Measurements from ENCODE around the gene VLDLR.
"Not testable (repeated sequence)": the region's sequence is repeated elsewhere in the genome, so short reads cannot be mapped to it uniquely, and the experiment has no call there.

VLDLR gene

GRCh38 chr9:2664174-2665065 lies 42.8 kb downstream of the VLDLR start:
- DNase-seq (ENCODE audit: low spot score), result no peak

DNA sequence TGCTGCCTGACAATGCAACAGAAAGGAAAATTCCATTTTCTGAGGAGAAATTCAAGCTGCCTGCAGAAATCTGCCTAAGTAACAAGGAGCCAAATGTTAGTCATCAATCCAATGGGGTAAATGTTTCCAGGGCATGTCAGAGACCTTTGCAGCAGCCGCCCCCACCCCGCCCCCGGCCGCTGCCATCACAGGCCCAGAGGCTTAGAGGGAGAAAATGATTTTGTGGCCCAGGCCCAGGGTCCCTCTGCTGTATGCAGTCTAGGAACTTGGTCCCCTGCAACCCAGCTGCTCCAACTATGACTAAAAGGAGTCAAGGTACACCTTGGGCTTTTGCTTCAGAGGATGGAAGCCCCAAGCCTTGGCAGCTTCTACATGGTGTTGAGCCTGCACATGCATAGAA lies 45.0 kb downstream of the VLDLR start:
- no peak for DNase-seq (ENCODE audit: low spot score)

GRCh38 chr9:2673161-2673560 lies 51.6 kb downstream of the VLDLR start:
- DNase-seq (ENCODE audit: low spot score), result no peak

DNA sequence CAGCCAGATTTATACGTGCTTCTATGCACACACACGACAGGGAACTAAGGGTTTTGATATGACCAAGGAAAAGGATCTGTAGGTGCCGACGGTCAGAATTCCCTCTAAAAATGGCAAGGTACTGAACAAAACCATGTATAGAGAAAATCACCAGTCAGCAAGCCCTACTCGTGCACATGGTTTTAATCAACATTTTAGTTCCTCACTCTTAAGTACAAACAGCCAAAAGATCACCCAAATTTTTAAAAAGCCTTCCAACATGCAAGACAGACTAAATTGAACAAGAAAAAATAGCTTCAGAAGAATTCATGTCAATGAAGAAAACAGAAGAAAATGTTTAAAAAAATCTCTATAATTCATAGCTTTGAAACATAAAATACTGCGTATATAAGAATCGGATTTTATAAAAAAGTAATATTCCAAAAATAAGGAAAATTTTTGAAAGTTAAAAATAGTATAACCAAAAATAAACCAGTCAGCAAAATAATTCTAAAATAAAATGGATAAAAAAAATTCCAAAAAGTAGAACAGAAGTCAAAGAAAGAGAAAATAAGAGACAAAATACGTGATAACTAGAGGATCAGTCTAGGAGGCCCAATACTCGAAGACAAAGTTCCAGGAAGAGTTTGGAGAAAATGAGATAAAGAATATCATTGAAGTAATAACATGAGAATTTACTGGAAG lies 52.7 kb downstream of the VLDLR start:
- DNase-seq (ENCODE audit: low spot score), result no peak

DNA sequence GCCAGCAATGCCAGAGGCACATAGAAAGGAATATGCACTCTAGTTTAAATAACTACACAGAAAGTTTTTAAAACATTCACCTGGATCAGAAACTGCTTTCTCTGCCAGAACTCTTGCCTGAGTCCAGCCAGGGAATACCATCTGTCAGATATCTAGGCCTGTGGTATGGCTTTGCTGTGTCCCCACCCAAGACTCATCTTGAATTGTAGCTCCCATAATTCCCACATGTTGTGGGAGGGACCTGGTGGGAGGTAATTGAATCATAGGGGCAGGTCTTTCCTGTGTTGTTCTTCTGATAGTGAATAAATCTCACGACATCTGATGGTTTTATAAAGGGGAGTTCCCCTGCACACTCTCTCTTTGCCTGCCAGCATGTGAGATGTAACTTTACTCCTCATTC lies 54.2 kb downstream of the VLDLR start:
- no peak for DNase-seq (ENCODE audit: low spot score)

- no peak for DNase-seq (ENCODE audit: low spot score)
Observed at GRCh38 chr9:2676466-2676865, 54.9 kb downstream of the VLDLR start.

DNA sequence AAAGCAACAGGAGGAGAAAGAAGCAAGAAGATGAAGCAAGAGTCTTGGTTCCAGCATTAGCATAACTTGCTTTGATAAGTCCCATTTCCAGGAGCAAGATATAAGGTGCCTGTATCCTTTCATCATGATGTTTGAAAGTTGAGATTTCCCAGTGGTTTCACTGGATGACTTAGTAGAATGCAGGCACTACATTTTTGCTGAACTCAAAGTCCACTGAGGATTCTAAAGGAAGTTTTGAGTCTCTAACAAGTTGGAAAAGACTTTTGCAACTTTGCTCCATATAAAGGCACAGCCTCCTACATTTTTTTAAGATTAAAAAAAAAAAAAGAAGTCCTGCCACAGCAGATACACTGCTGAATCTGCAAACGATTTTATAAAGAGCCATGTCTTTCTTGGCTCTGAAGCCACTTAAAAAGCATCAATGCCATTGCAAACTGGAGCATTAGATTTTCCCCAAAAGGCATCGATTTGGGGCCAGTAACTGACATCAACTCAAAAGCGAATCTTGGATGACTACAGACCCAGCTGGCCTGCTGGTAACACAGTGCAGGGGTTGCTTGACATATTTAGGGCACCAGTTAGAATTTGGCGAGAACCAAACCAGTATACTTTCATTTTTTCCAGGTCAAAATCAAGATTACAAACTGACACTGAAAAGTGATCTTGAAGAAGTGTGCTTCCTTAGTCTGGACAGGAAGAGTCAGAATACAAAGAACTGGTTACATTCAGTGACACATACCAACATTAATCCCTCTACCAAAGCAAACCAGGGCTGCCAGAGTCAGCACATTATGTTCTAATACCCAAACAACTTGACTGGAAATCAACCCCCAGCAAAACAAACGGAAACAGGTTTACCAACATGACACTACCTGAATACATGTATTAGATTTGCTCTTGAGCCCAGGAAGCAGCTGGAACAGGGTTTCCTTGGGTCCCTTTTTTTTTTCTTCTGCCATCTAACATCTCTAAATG lies 56.6 kb downstream of the VLDLR start:
- no peak for DNase-seq (ENCODE audit: low spot score)

- no peak for DNase-seq (ENCODE audit: low spot score)
Observed at GRCh38 chr9:2679011-2679410, 57.4 kb downstream of the VLDLR start.

DNA sequence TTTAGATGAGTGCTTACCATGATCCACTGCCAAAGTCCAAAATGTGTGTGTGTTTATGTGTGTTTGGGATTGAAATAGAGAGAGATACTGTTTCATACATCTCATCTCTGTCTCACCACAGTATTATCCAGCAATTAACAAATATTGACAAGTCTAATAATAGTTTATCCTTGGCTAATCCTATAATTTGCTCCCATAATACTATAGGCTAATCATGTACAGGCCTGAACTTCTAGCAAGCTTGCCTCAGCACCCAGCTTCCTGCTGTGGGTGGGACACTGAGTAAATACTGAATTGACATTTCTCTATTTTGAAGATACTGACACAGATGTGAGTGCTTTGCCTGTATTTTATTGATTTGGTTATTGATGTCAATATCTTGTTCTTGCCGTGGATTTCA lies 60.4 kb downstream of the VLDLR start:
- DNase-seq (ENCODE audit: low spot score), result no peak

DNA sequence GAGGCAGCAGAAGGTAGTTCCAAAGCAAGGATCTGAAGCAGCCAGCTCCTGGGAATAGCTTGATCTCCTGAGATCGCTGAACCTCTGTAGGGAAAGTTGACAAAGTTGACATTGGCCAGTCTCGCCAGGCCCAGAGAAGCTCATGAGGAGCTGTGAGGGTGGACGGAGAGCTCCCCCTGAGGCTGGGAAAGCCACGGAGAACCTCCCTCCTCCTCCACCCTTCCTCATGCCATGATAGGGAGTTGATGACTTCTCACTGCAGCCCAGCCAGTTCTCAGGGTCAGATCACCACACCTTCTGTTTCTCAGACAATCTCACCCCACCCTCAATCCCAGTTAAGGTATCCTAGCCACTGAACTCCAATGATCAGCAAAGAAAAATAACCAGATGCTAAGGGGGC lies 65.3 kb downstream of the VLDLR start:
- DNase-seq (ENCODE audit: low spot score), result no peak

DNA sequence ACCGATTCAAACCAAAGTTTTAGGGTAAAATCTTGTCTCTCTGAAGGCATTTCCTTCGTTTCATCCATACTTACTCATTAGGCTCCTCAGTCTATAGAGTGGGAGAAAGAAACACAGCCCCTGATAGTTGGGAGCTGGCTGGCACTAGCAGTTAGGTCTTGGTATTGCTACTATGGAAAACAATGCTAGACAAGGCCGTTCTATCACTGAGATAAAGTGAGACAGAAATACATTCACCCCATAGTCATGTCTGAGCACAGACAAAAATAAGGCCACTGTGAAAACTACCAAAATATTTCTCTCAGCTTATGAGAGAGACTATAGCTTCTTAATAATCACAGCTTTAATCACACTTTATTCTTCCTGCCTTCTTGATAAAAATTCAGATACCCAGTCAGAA lies 67.0 kb downstream of the VLDLR start:
- no peak for DNase-seq (ENCODE audit: low spot score)

- no peak for DNase-seq (ENCODE audit: low spot score)
Observed at GRCh38 chr9:2691212-2691611, 69.6 kb downstream of the VLDLR start.

- no peak for DNase-seq (ENCODE audit: low spot score)
Observed at GRCh38 chr9:2691626-2692025, 70.0 kb downstream of the VLDLR start.

DNA sequence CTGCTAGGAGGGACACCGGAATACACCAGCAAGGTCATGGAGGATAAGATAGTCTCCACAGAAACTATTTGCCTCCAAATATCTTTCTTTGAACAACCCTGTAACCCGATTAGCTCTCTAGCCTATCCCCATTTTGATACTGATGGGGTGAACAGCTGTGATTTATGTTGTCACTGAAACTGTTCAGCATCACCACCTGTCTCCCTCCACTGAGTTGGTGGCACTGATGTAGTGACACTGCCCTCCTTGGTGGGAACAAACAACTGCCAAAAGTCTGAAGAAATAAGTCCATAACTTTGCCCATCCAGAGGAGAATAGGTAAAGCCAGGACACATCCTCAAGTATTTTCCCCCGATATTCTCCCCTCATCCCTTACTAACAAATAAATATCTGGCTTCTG lies 71.5 kb downstream of the VLDLR start:
- no peak for DNase-seq (ENCODE audit: low spot score)

DNA sequence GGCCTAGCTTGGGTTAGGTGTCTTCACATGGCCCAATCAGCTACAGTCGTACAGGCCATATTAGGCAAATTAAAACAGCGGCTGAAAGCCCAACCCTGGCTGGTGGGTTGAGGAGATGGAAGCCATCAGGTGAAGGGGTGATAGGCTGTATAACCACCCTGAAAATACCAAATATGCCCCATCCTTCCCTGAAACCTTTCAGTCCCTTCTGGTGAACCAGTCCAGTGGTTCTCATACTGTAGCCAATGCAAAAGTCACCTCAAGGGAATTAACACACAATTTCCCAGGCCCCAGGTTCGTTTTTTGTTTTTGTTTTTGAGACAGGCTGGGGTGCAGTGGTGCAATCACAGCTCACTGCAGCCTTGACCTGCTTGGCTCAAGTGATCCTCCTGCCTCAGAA lies 75.9 kb downstream of the VLDLR start:
- DNase-seq (ENCODE audit: low spot score), result no peak

DNA sequence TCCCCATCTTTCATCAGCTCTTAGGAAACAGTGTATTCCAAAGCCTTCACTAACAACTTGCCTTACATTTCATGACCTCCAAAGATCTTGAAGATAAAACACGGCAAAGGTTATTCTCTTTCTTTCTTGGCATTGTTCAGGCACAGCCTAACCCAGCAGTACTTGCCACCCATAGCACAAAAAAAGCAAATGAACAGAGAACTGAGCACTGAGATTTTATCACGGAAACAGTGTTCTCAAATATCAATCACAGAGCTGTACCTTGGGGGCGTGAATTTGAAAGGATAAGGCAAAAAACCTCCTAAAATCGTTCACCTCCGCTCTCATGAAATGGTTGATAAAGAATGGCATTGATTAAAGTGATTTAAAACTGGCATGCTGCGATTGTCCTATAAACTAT lies 78.8 kb downstream of the VLDLR start:
- no peak for DNase-seq (ENCODE audit: low spot score)

DNA sequence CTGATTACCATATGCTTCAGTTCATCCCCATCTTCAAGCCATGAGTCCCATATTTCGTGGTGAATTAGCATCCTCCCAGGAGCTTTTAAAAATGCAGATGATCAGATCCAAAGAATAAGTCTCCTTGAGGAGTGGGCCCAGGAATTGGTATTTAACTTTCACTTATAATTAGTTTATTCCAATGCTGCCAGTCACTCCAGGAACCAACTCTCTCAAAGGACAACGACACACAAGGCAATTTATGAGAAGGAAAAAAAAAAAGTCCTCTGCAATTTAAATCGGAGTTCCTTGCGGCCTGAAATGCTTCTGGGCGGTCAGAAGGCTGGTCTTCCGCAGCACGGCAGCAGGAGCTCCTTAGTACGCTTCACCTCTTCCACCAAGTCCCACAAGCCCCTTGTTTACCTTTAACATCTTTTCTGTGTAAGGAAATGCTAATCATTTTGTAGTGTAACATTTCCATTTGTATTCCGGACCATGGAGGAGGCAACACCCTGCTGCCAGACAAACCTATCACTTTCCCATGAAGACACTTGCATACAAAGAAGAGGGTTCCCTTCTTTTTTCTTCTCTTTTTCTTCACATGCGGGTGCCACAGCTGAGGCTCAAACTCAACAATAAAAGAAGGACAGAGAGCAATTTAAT lies 79.4 kb downstream of the VLDLR start:
- DNase-seq (ENCODE audit: low spot score), result no peak

GRCh38 chr9:2704504-2704903 lies 82.9 kb downstream of the VLDLR start:
- DNase-seq (ENCODE audit: low spot score), result peak; percentile 9

- DNase-seq (ENCODE audit: low spot score), result not testable (repeated sequence)
Observed at GRCh38 chr9:2707256-2707655, 85.7 kb downstream of the VLDLR start.

Measured in GM03348 (cell line).